Suprapubic skin (tissue), 4 donors: Measurements from ENCODE around the gene DNAH8. TPM values are rescaled to one million over a fixed set of nuclear protein-coding genes. Genes with fewer than 3 reads are reported as not detected.

Source experiments
- DNase-seq, 2 donors: peaks; one replicate each; pipeline ENCODE4 v3.0.0-alpha.2; 2019; ENCODE audit warnings: low spot score in 2 of 2
- H3K27ac ChIP-seq: fragments of 200-600 bp; sonication (generic); one replicate; pipeline ENCODE4 v1.5.1; 2019
- H3K27me3 ChIP-seq: fragments of 200-600 bp; sonication (generic); one replicate; pipeline ENCODE4 v1.5.1; 2019
- H3K36me3 ChIP-seq: fragments of 200-600 bp; sonication (generic); one replicate; pipeline ENCODE4 v1.5.1; 2019
- H3K4me1 ChIP-seq: fragments of 200-600 bp; sonication (generic); one replicate; pipeline ENCODE4 v1.5.1; 2019
- H3K4me3 ChIP-seq: fragments of 200-600 bp; sonication (generic); one replicate; pipeline ENCODE4 v1.5.1; 2019; ENCODE audit warnings: mild to moderate bottlenecking
- H3K9me3 ChIP-seq: fragments of 200-600 bp; sonication (generic); one replicate; pipeline ENCODE4 v1.5.1; 2019
- CTCF ChIP-seq, 2 donors: fragments of 200-600 bp in 1 of 2; fragments of 450-650 bp in 1 of 2; sonication (generic) in 1 of 2; IDR thresholded peaks; one replicate each; pipeline ENCODE4 v1.5.1; 2016 to 2019; ENCODE audit warnings: antibody characterized with exemption in 2 of 2, mild to moderate bottlenecking in 1 of 2, moderate library complexity in 1 of 2
- EP300 ChIP-seq: sonication (generic); formaldehyde crosslinking; IDR thresholded peaks from one replicate; pipeline ENCODE4 v1.6.1; 2017; ENCODE audit warnings: antibody characterized with exemption
- POLR2A ChIP-seq, 2 donors: fragments of 450-650 bp; IDR thresholded peaks; one replicate each; pipeline ENCODE4 v1.6.1; 2017; ENCODE audit warnings: antibody characterized with exemption in 2 of 2, mild to moderate bottlenecking in 2 of 2, moderate library complexity in 2 of 2
- POLR2AphosphoS5 ChIP-seq, 3 donors: sonication (generic); formaldehyde crosslinking; IDR thresholded peaks; one replicate each; pipeline ENCODE4 v1.6.1; 2017; ENCODE audit warnings: antibody characterized with exemption in 3 of 3
- WGBS: methylation state at CpG from one replicate; pipeline ENCODE4 v1.1.5; 2018; 5-methylcytosine and 5-hydroxymethylcytosine counted together
- total RNA-seq, 4 donors: library from RNA; depleted of rRNA; stranded (reverse); fragments of >200 nt; gene quantifications; one replicate each; pipeline ENCODE4 v1.1.0, GENCODE V29; 2016

The DNAH8 gene
- total RNA-seq, 4 donors from 2014 or later, result 0.04 to 0.23 (median 0.08) TPM; not detected in 1

GRCh38 chr6:39056681-39057080, 341.6 kb downstream of the DNAH8 start:
- Histone ChIP-seq H3K4me3 (no peak overlapping the region), H3K27ac (no peak overlapping the region), H3K4me1 (no peaks in the 10 kb centered on the region), H3K27me3 (peaks cover 59% of the 10 kb centered on the region), H3K9me3 (no peaks in the 10 kb centered on the region), H3K36me3 (no peaks in the 10 kb centered on the region)
- TF ChIP-seq POLR2A (IDR thresholded peaks at IDR 0.05) (no peak), EP300 (no peak), POLR2AphosphoS5 (IDR thresholded peaks at IDR 0.05) (no peak), CTCF (IDR thresholded peaks at IDR 0.05) (no peak)
- WGBS, result 83% methylated on average over 9 of the region's 9 CpGs
- DNase-seq, result peak; percentile 27 to 41

- WGBS, result 62% methylated on average over 7 of the region's 17 CpGs
- TF ChIP-seq POLR2A (IDR thresholded peaks at IDR 0.05) (no peak), POLR2AphosphoS5 (IDR thresholded peaks at IDR 0.05) (no peak), EP300 (no peak), CTCF (IDR thresholded peaks at IDR 0.05) (no peak)
- Histone ChIP-seq H3K4me3 (no peak overlapping the region), H3K4me1 (no peaks in the 10 kb centered on the region), H3K36me3 (no peaks in the 10 kb centered on the region), H3K27me3 (peaks cover 53% of the 10 kb centered on the region), H3K9me3 (no peaks in the 10 kb centered on the region), H3K27ac (no peak overlapping the region)
- DNase-seq, result peak; percentile 30 to 60
Observed at GRCh38 chr6:39057251-39058155, 342.4 kb downstream of the DNAH8 start.

GRCh38 chr6:39058471-39059147, 343.5 kb downstream of the DNAH8 start:
- no peaks in the 10 kb centered on the region for H3K9me3 ChIP-seq
- WGBS, result 82% methylated on average over 6 of the region's 6 CpGs
- no peaks in the 10 kb centered on the region for H3K4me1 ChIP-seq
- no peak overlapping the region for H3K27ac ChIP-seq
- no peaks in the 10 kb centered on the region for H3K36me3 ChIP-seq
- peak in 1 of 2 donors; percentile 15 for DNase-seq
- H3K27me3 ChIP-seq, result peaks cover 45% of the 10 kb centered on the region
- TF ChIP-seq CTCF (IDR thresholded peaks at IDR 0.05), result no peak
- no peak for TF ChIP-seq POLR2AphosphoS5 (IDR thresholded peaks at IDR 0.05)
- TF ChIP-seq EP300, result no peak
- TF ChIP-seq POLR2A (IDR thresholded peaks at IDR 0.05), result no peak
- H3K4me3 ChIP-seq, result no peak overlapping the region

- no peak for TF ChIP-seq CTCF (IDR thresholded peaks at IDR 0.05)
- Histone ChIP-seq H3K27me3 (peaks cover 42% of the 10 kb centered on the region), H3K36me3 (no peaks in the 10 kb centered on the region)
Observed at GRCh38 chr6:39059496-39060310, 344.6 kb downstream of the DNAH8 start.

More at GRCh38 chr6:39059496-39060310, 344.6 kb downstream of the DNAH8 start:
- Histone ChIP-seq H3K9me3 (no peaks in the 10 kb centered on the region), H3K4me3 (no peak overlapping the region), H3K4me1 (no peaks in the 10 kb centered on the region), H3K27ac (no peak overlapping the region)
- 64% methylated on average over 14 of the region's 14 CpGs for WGBS
- DNase-seq, result no peak
